RWPE1 (cell line): ENCODE measurements around the gene STARD13.

ENCODE experiments used
- CTCF ChIA-PET: fragments of 350-600 bp; sonication (Branson Sonifier 250); formaldehyde crosslinking; extraction: SDS; loops from one replicate; lab custom pipeline; 2021; lab: Yijun Ruan, JAX
- POLR2A ChIA-PET: fragments of 400-600 bp; formaldehyde crosslinking; extraction: SDS; loops from one replicate; lab custom pipeline; 2020; ENCODE audit warnings: antibody characterized with exemption; ENCODE audit not compliant: low non-redundant PET; lab: Yijun Ruan, JAX
- DNase-seq: peaks from one replicate; pipeline ENCODE4 v3.0.0; 2012; ENCODE audit warnings: low spot score
- H3K27ac ChIP-seq: fragments of 450-650 bp; 2 replicates; pipeline ENCODE4 v1.5.1; 2017
- TF ChIP-seq, protein P1 (sequence below): fragments of 450-650 bp; conservative IDR thresholded peaks from 2 replicates; pipeline ENCODE4 v1.5.1; 2017; ENCODE audit warnings: low read depth, mild to moderate bottlenecking

The STARD13 gene

DNA sequence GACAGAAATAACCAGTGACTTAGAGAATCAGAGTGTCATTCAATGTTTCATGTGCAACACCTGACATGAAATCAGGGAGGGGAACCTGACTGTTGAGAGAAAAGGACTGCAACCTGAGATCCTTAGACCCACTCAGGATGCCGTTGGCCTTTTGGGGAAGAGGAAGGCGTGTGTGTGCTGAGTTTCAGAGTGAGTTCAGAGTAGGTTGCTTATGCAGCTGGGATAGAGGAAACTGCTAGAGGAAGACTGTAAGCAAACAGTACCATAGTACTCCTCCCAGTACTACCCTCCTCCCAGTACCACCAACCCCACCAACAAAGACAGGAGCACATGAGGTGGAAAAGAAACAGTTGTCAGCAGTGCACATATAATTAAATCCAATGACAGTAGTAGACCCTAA lies 205.6 kb downstream of the STARD13 start:
- TF ChIP-seq, protein P1, sequence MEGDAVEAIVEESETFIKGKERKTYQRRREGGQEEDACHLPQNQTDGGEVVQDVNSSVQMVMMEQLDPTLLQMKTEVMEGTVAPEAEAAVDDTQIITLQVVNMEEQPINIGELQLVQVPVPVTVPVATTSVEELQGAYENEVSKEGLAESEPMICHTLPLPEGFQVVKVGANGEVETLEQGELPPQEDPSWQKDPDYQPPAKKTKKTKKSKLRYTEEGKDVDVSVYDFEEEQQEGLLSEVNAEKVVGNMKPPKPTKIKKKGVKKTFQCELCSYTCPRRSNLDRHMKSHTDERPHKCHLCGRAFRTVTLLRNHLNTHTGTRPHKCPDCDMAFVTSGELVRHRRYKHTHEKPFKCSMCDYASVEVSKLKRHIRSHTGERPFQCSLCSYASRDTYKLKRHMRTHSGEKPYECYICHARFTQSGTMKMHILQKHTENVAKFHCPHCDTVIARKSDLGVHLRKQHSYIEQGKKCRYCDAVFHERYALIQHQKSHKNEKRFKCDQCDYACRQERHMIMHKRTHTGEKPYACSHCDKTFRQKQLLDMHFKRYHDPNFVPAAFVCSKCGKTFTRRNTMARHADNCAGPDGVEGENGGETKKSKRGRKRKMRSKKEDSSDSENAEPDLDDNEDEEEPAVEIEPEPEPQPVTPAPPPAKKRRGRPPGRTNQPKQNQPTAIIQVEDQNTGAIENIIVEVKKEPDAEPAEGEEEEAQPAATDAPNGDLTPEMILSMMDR, result no peak
- H3K27ac ChIP-seq, result no peak overlapping the region
- DNase-seq, result no peak
- POLR2A ChIA-PET, result no interaction called here
- CTCF ChIA-PET, result no interaction called here

DNA sequence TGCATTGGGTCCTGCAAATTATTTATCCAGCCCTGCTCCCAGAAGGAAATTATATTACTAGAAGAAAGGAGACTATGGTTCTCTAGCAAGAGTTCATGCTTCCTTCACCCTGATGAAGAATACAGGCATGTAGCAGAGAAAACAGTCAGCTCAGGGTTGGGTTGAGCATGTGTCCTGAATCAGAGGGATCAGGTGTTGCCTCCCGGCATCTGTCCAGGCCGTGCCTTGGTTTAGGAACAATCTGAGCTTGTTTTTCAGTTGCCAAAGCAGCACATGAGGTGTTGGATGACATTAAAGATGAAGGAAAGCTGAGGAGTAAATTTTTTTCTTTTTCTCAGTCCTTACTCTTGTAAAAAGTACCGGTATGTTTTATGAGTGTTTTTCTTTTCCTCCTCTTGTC lies 207.3 kb downstream of the STARD13 start:
- DNase-seq, result no peak
- POLR2A ChIA-PET, result no interaction called here
- TF ChIP-seq, protein P1, result no peak
- CTCF ChIA-PET, result interaction anchor here (1.0 kb wide), 1 partner anchor 17 kb away, joined by 4 read pairs; no protein-coding TSS in a partner anchor
- no peak overlapping the region for H3K27ac ChIP-seq

DNA sequence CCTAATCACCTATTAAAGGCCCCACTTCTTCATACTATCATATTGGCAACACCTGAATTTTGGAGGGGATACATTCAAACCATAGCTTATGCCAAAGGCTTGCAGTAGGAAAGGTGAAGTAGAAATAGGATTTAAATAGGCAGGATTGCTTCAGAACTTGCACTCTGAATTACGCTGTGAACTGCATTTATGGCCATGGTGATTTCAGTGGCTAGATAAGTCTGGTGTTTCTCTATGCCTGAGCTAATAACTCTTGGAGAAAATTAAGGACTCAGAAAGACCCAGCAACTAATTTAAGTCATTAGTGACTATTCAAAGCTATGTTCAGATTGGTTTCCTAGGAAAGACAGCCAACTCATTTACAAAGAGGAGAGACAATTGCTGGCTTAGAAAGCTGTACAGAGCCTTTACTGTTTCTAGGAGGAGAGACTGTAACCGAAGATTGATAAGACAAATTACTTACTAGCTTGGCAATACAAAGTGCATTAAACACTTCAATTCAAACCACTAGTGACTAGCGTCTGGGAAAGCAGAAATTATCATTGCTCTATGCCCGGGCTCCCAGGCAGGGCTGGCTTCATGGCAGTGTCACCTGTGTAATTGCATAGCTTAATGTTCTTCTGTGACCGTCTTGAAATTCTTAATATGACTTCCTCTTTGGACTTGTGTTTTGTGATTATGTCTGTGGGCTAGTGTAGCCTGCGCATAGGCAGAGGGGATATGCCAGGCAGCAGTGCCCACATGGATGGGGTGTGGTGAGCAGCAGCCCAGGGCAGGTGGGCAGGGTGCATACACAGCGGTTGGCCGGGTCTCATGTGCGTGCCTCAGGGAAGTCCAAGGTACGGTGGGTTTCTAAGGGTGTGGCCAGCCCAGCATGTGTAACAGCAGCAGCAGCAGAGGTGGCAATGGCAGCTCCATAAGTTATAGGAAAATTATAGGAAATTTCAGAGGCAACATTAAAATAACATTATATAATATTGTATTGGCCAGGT lies 209.3 kb downstream of the STARD13 start:
- DNase-seq, result no peak
- H3K27ac ChIP-seq, result no peak overlapping the region
- CTCF ChIA-PET, result interaction anchor here (0.6 kb wide), 1 partner anchor 1113 kb away, joined by 4 read pairs; no protein-coding TSS in a partner anchor
- TF ChIP-seq, protein P1, result no peak
- POLR2A ChIA-PET, result no interaction called here

DNA sequence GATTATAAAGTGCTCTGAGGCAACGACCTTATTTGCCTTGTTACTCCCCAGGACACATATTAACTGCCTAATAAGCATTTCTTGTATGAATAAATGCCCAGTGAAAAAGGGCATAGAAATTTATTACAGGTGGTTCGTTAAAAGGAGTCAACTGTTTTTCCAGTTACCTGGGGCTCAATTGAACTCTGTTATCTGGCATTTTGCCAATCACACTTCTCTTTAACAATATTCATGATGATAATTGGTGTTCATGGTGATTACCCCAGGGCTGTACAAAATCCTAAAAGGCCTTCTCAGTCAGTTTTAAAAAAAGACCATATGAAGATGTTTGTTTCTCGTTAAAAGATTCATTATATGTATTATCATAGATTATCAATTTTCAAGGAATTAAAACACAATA lies 212.2 kb downstream of the STARD13 start:
- TF ChIP-seq, protein P1, result no peak
- ChIA-PET POLR2A (no interaction called here), CTCF (no interaction called here)
- no peak for DNase-seq
- no peak overlapping the region for H3K27ac ChIP-seq

DNA sequence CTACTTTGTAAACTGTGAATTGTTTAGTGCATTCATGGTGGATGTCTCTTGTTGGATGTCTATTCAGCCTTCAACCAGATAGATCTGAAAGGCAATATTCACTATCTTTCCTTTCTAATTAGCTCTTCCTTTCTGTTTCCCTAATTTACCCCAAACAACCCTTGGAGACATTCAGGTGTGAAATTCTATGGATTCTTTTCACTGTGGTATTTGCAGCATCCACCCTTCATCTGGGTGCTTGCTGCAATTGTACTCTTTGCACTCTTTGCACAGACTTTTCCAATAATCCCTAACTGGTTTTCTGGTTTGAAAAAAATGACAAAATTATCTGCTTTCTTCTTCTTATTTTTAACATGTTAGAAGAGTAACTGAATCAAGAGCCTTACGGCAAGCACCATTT lies 212.8 kb downstream of the STARD13 start:
- DNase-seq, result no peak
- ChIA-PET POLR2A (no interaction called here), CTCF (no interaction called here)
- no peak overlapping the region for H3K27ac ChIP-seq
- TF ChIP-seq, protein P1, result no peak

DNA sequence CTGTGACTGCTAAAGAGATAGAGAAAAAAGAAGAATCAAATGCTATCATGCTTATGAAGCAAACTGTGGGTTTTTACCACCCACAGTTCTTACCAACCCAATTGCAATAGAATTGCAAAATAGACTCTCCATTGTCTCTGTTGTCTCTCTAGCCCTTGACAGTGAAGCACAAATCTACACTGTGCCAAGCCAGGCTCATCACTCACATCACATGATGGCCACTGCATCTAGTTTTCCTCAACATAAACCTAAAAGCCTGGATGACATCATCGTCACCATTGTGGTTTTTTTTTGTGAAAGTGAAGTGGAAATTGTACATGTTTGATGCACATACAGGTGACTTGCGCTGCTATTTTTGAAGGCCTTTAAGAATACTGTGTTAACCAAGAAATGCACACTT lies 213.3 kb downstream of the STARD13 start:
- TF ChIP-seq, protein P1, result no peak
- DNase-seq, result no peak
- CTCF ChIA-PET, result no interaction called here
- POLR2A ChIA-PET, result no interaction called here
- H3K27ac ChIP-seq, result no peak overlapping the region
